Measurements from ENCODE around the gene PRCP.
A peak's percentile ranks its signal among the peaks of the same experiment; 100 is the strongest.
"Not testable (repeated sequence)": the region's sequence is repeated elsewhere in the genome, so short reads cannot be mapped to it uniquely, and the experiment has no call there.

PRCP gene

GRCh38 chr11:82855616-82856015, 44.6 kb downstream of the PRCP start:
- no peak overlapping the region for H2BK5ac ChIP-seq (ENCODE audit: low read depth, low read length, poor library complexity, severe bottlenecking)
- H3K4me1 ChIP-seq (ENCODE audit: control insufficient read depth, insufficient read depth, low read depth, low read length): peaks cover 2% of the 10 kb centered on the region
- H4K91ac ChIP-seq (ENCODE audit: low read length): no peak overlapping the region
- H2AK5ac ChIP-seq (ENCODE audit: low read length, severe bottlenecking): no peak overlapping the region
- no peak overlapping the region for H3K23ac ChIP-seq (ENCODE audit: low read length in 2 of 2)
- no peak overlapping the region for H3K4me2 ChIP-seq (ENCODE audit: low read length, poor library complexity, severe bottlenecking)
- H4K8ac ChIP-seq (ENCODE audit: low read length): no peak overlapping the region
- H3K9ac ChIP-seq (ENCODE audit: low read length): no peak overlapping the region
- H2AFZ ChIP-seq (ENCODE audit: low read depth, low read length): no peak overlapping the region
- H3K27ac ChIP-seq (ENCODE audit: low read length, poor library complexity, severe bottlenecking): no peak overlapping the region
- H3K79me1 ChIP-seq (replicated peaks; ENCODE audit: low read length, poor library complexity, severe bottlenecking): peaks cover 3% of the 10 kb centered on the region
- H3K14ac ChIP-seq (ENCODE audit: low read length in 2 of 2): no peak overlapping the region
- no peaks in the 10 kb centered on the region for H3K9me3 ChIP-seq (ENCODE audit: control insufficient read depth, low read length)
- H2BK12ac ChIP-seq (ENCODE audit: low read length in 2 of 2): no peak overlapping the region
- no peak overlapping the region for H3K4me3 ChIP-seq (ENCODE audit: insufficient read depth in 1 of 2, low read depth in 1 of 2, low read length in 2 of 2)
- 95% methylated on average over 2 of the region's 2 CpGs for WGBS
- H2BK15ac ChIP-seq (ENCODE audit: low read depth, poor library complexity, severe bottlenecking): no peak overlapping the region
- no peaks in the 10 kb centered on the region for H3K27me3 ChIP-seq (ENCODE audit: control insufficient read depth in 1 of 2, insufficient read depth in 1 of 2, low read length in 2 of 2)
- no peaks in the 10 kb centered on the region for H3K36me3 ChIP-seq (ENCODE audit: control insufficient read depth in 1 of 2, insufficient read depth in 2 of 2, low read depth in 1 of 2, low read length in 2 of 2)
- no peak for DNase-seq
- H3K4ac ChIP-seq (ENCODE audit: low read depth in 1 of 2, low read length in 2 of 2): no peak overlapping the region
- no peak overlapping the region for H2BK120ac ChIP-seq (ENCODE audit: low read depth, low read length)
- no peak overlapping the region for H3K18ac ChIP-seq (ENCODE audit: low read depth in 1 of 2, low read length in 2 of 2)

GRCh38 chr11:82854916-82855315, 45.3 kb downstream of the PRCP start:
- not testable (repeated sequence) for H3K14ac ChIP-seq (ENCODE audit: low read length in 2 of 2); H3K4me3 ChIP-seq (ENCODE audit: insufficient read depth in 1 of 2, low read depth in 1 of 2, low read length in 2 of 2); H3K79me1 ChIP-seq (replicated peaks; ENCODE audit: low read length, poor library complexity, severe bottlenecking); H3K4ac ChIP-seq (ENCODE audit: low read depth in 1 of 2, low read length in 2 of 2); H2AFZ ChIP-seq (ENCODE audit: low read depth, low read length); H3K4me1 ChIP-seq (ENCODE audit: control insufficient read depth, insufficient read depth, low read depth, low read length); H2BK120ac ChIP-seq (ENCODE audit: low read depth, low read length); H3K27ac ChIP-seq (ENCODE audit: low read length, poor library complexity, severe bottlenecking); H4K8ac ChIP-seq (ENCODE audit: low read length); H2BK5ac ChIP-seq (ENCODE audit: low read depth, low read length, poor library complexity, severe bottlenecking); H3K18ac ChIP-seq (ENCODE audit: low read depth in 1 of 2, low read length in 2 of 2); H2BK15ac ChIP-seq (ENCODE audit: low read depth, poor library complexity, severe bottlenecking); H3K23ac ChIP-seq (ENCODE audit: low read length in 2 of 2); H2AK5ac ChIP-seq (ENCODE audit: low read length, severe bottlenecking); H3K27me3 ChIP-seq (ENCODE audit: control insufficient read depth in 1 of 2, insufficient read depth in 1 of 2, low read length in 2 of 2); H2BK12ac ChIP-seq (ENCODE audit: low read length in 2 of 2); H3K4me2 ChIP-seq (ENCODE audit: low read length, poor library complexity, severe bottlenecking); DNase-seq; H3K9me3 ChIP-seq (ENCODE audit: control insufficient read depth, low read length); H3K36me3 ChIP-seq (ENCODE audit: control insufficient read depth in 1 of 2, insufficient read depth in 2 of 2, low read depth in 1 of 2, low read length in 2 of 2); H4K91ac ChIP-seq (ENCODE audit: low read length)
- 100% methylated on average over 1 of the region's 1 CpG for WGBS
- H3K9ac ChIP-seq (ENCODE audit: low read length): peak overlapping the region; percentile 7

GRCh38 chr11:82854242-82854641, 46.0 kb downstream of the PRCP start:
- no peaks in the 10 kb centered on the region for H3K27me3 ChIP-seq (ENCODE audit: control insufficient read depth in 1 of 2, insufficient read depth in 1 of 2, low read length in 2 of 2)
- H4K91ac ChIP-seq (ENCODE audit: low read length): no peak overlapping the region
- no peak overlapping the region for H2BK5ac ChIP-seq (ENCODE audit: low read depth, low read length, poor library complexity, severe bottlenecking)
- H3K4me3 ChIP-seq (ENCODE audit: insufficient read depth in 1 of 2, low read depth in 1 of 2, low read length in 2 of 2): no peak overlapping the region
- no peak overlapping the region for H2BK12ac ChIP-seq (ENCODE audit: low read length in 2 of 2)
- H3K14ac ChIP-seq (ENCODE audit: low read length in 2 of 2): no peak overlapping the region
- H2BK15ac ChIP-seq (ENCODE audit: low read depth, poor library complexity, severe bottlenecking): no peak overlapping the region
- no peak overlapping the region for H3K9ac ChIP-seq (ENCODE audit: low read length)
- H4K8ac ChIP-seq (ENCODE audit: low read length): no peak overlapping the region
- no peak overlapping the region for H3K23ac ChIP-seq (ENCODE audit: low read length in 2 of 2)
- H2AK5ac ChIP-seq (ENCODE audit: low read length, severe bottlenecking): no peak overlapping the region
- H3K9me3 ChIP-seq (ENCODE audit: control insufficient read depth, low read length): no peaks in the 10 kb centered on the region
- H2BK120ac ChIP-seq (ENCODE audit: low read depth, low read length): no peak overlapping the region
- peaks cover 3% of the 10 kb centered on the region for H3K79me1 ChIP-seq (replicated peaks; ENCODE audit: low read length, poor library complexity, severe bottlenecking)
- no peak overlapping the region for H3K4me2 ChIP-seq (ENCODE audit: low read length, poor library complexity, severe bottlenecking)
- no peak overlapping the region for H3K27ac ChIP-seq (ENCODE audit: low read length, poor library complexity, severe bottlenecking)
- no peak overlapping the region for H3K18ac ChIP-seq (ENCODE audit: low read depth in 1 of 2, low read length in 2 of 2)
- no peak overlapping the region for H2AFZ ChIP-seq (ENCODE audit: low read depth, low read length)
- DNase-seq: no peak
- H3K4ac ChIP-seq (ENCODE audit: low read depth in 1 of 2, low read length in 2 of 2): no peak overlapping the region
- H3K4me1 ChIP-seq (ENCODE audit: control insufficient read depth, insufficient read depth, low read depth, low read length): peaks cover 2% of the 10 kb centered on the region
- H3K36me3 ChIP-seq (ENCODE audit: control insufficient read depth in 1 of 2, insufficient read depth in 2 of 2, low read depth in 1 of 2, low read length in 2 of 2): peaks cover 0 to 8% of the 10 kb centered on the region in 2 experiments

DNA sequence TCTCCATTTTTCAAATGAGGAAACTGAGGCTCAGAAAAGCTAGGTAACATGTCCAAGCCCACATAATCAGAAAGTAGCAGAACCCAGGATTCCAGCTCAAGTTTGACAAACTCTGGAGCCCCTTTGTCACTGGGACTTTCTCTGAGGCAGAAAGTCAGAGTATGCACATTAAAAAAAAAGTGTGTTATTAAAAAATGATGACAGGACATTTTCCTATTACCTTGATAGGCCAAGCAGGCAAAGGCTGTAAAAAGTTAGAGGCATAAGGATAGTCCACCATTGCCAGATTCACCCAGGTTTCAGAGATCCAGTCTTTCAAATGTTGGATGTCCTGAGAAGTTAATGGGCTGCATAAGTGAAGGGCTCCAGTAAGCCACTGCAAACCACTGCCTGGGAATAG, 51.4 kb downstream of the PRCP start:
- Histone ChIP-seq H2BK5ac (ENCODE audit: low read depth, low read length, poor library complexity, severe bottlenecking) (no peak overlapping the region), H4K8ac (ENCODE audit: low read length) (no peak overlapping the region), H2BK120ac (ENCODE audit: low read depth, low read length) (no peak overlapping the region), H3K4ac (ENCODE audit: low read depth in 1 of 2, low read length in 2 of 2) (no peak overlapping the region), H3K4me2 (ENCODE audit: low read length, poor library complexity, severe bottlenecking) (no peak overlapping the region), H3K9me3 (ENCODE audit: control insufficient read depth, low read length) (no peaks in the 10 kb centered on the region), H3K27ac (ENCODE audit: low read length, poor library complexity, severe bottlenecking) (no peak overlapping the region), H2BK12ac (ENCODE audit: low read length in 2 of 2) (no peak overlapping the region), H2AK5ac (ENCODE audit: low read length, severe bottlenecking) (no peak overlapping the region), H3K36me3 (ENCODE audit: control insufficient read depth in 1 of 2, insufficient read depth in 2 of 2, low read depth in 1 of 2, low read length in 2 of 2) (peaks cover 0 to 13% of the 10 kb centered on the region in 2 experiments), H4K91ac (ENCODE audit: low read length) (no peak overlapping the region), H3K79me1 (replicated peaks; ENCODE audit: low read length, poor library complexity, severe bottlenecking) (no peaks in the 10 kb centered on the region), H2BK15ac (ENCODE audit: low read depth, poor library complexity, severe bottlenecking) (no peak overlapping the region), H3K18ac (ENCODE audit: low read depth in 1 of 2, low read length in 2 of 2) (no peak overlapping the region), H2AFZ (ENCODE audit: low read depth, low read length) (no peak overlapping the region), H3K4me1 (ENCODE audit: control insufficient read depth, insufficient read depth, low read depth, low read length) (no peaks in the 10 kb centered on the region), H3K9ac (ENCODE audit: low read length) (no peak overlapping the region), H3K14ac (ENCODE audit: low read length in 2 of 2) (no peak overlapping the region), H3K27me3 (ENCODE audit: control insufficient read depth in 1 of 2, insufficient read depth in 1 of 2, low read length in 2 of 2) (no peaks in the 10 kb centered on the region), H3K4me3 (ENCODE audit: insufficient read depth in 1 of 2, low read depth in 1 of 2, low read length in 2 of 2) (no peak overlapping the region), H3K23ac (ENCODE audit: low read length in 2 of 2) (no peak overlapping the region)
- no peak for DNase-seq
